ENCODE measurements around the gene GNB4. TPM values are rescaled to one million over a fixed set of nuclear protein-coding genes. Genes with fewer than 3 reads are reported as not detected.

Gene GNB4
- total RNA-seq, 1 donor from 2014 or later, result 177 TPM

GRCh38 chr3:179432451-179432850, 18.8 kb downstream of the GNB4 start:
- no peak for DNase-seq

GRCh38 chr3:179432021-179432420, 19.2 kb downstream of the GNB4 start:
- DNase-seq, result no peak

- no peak for DNase-seq
Observed at GRCh38 chr3:179430277-179430870, 20.9 kb downstream of the GNB4 start.

GRCh38 chr3:179428876-179429548, 22.3 kb downstream of the GNB4 start:
- DNase-seq, result no peak

- peak; percentile 20 for DNase-seq
Observed at GRCh38 chr3:179425075-179425474, 26.2 kb downstream of the GNB4 start.

- DNase-seq, result no peak
Observed at GRCh38 chr3:179421500-179421899, 29.8 kb downstream of the GNB4 start.

- no peak for DNase-seq
Observed at GRCh38 chr3:179418610-179419009, 32.7 kb downstream of the GNB4 start.

- no peak for DNase-seq
Observed at GRCh38 chr3:179416681-179417080, 34.6 kb downstream of the GNB4 start.

- DNase-seq, result no peak
Observed at GRCh38 chr3:179415377-179415776, 35.9 kb downstream of the GNB4 start.

- no peak for DNase-seq
Observed at GRCh38 chr3:179414804-179415203, 36.5 kb downstream of the GNB4 start.

GRCh38 chr3:179410999-179411398, 40.3 kb downstream of the GNB4 start:
- DNase-seq, result no peak

GRCh38 chr3:179410331-179410730, 40.9 kb downstream of the GNB4 start:
- DNase-seq, result no peak

- DNase-seq, result no peak
Observed at GRCh38 chr3:179404307-179404706, 47.0 kb downstream of the GNB4 start.

- no peak for DNase-seq
Observed at GRCh38 chr3:179402963-179403362, 48.3 kb downstream of the GNB4 start.

GRCh38 chr3:179401561-179401960, 49.7 kb downstream of the GNB4 start:
- DNase-seq, result no peak

- no peak for DNase-seq
Observed at GRCh38 chr3:179398574-179399231, 52.6 kb downstream of the GNB4 start.

- DNase-seq, result no peak
Observed at GRCh38 chr3:179391906-179392305, 59.4 kb downstream of the GNB4 start.

- no peak for DNase-seq
Observed at GRCh38 chr3:179376474-179376873, 74.8 kb downstream of the GNB4 start.

- DNase-seq, result no peak
Observed at GRCh38 chr3:179375091-179375999, 75.9 kb downstream of the GNB4 start.

- DNase-seq, result no peak
Observed at GRCh38 chr3:179373938-179374337, 77.3 kb downstream of the GNB4 start.

- DNase-seq, result no peak
Observed at GRCh38 chr3:179369621-179370020, 81.6 kb downstream of the GNB4 start.

GRCh38 chr3:179363332-179363731, 87.9 kb downstream of the GNB4 start:
- DNase-seq, result no peak

- DNase-seq, result no peak
Observed at GRCh38 chr3:179355996-179356395, 95.3 kb downstream of the GNB4 start.

All from occipital lobe (tissue), 2 donors.